Erythroblast (primary cell): ENCODE results near the gene GFY.

Experiments
- GATA1 ChIP-seq: IDR thresholded peaks from 2 replicates; pipeline ENCODE4 v1.6.1; 2011; ENCODE audit warnings: low read depth, mild to moderate bottlenecking, control low read depth, low read length, moderate library complexity
- POLR2A ChIP-seq: IDR thresholded peaks from 2 replicates; pipeline ENCODE4 v1.6.1; 2011; ENCODE audit warnings: mild to moderate bottlenecking, low read length

- TF ChIP-seq POLR2A (no peak), GATA1 (no peak)
Measured at GRCh38 chr19:49475995-49476880, 51.0 kb downstream of the GFY start.
